ENCODE results near the gene VGF. TPM values are rescaled to one million over a fixed set of nuclear protein-coding genes. Genes with fewer than 3 reads are reported as not detected.

Gene VGF
- total and polyA plus RNA-seq, 4 donors = not detected

DNA sequence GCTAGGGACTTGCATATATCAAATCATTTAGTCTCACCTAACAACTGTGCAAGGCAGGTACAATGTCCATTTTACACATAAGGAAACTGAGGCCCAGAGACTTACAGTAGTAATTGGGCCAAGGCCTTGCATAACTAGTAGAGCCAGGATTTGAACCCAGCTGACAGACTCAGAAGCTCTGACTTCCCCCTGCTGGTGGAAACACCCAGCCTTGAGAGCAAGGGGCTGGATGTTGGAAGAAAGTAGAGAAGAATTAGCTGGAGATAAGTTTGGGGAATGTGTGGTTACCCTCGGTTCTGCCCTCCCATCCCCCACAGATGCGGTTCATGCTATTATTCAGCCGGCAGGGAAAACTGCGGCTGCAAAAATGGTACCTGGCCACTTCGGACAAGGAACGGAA lies 9.1 kb downstream of the VGF start:
- WGBS, 2 donors = 79 to 81% methylated on average over 6 of the region's 6 CpGs
- H3K4me1 ChIP-seq (ENCODE audit: control insufficient read depth in 1 of 2, insufficient read depth in 2 of 2, low read length in 2 of 2) = no peaks in the 10 kb centered on the region
- DNase-seq (no peak), ATAC-seq (ENCODE audit: low FRiP score) (no peak)
- intact Hi-C loops (cut with DNase I) = no loop called here
- no peaks in the 10 kb centered on the region for H3K27me3 ChIP-seq (ENCODE audit: control insufficient read depth in 1 of 2, insufficient read depth in 2 of 2, low read length in 1 of 2)
- no peak overlapping the region for H3K4me3 ChIP-seq (ENCODE audit: low read length in 2 of 2)
- H3K9me3 ChIP-seq (ENCODE audit: control insufficient read depth, low read length) = no peaks in the 10 kb centered on the region
- no peak overlapping the region for H3K27ac ChIP-seq (ENCODE audit: low read depth in 1 of 2, low read length in 2 of 2)
- peaks cover 2% of the 10 kb centered on the region in 2 donors for H3K36me3 ChIP-seq (ENCODE audit: control insufficient read depth in 1 of 2, insufficient read depth in 2 of 2, low read length in 1 of 2)

DNA sequence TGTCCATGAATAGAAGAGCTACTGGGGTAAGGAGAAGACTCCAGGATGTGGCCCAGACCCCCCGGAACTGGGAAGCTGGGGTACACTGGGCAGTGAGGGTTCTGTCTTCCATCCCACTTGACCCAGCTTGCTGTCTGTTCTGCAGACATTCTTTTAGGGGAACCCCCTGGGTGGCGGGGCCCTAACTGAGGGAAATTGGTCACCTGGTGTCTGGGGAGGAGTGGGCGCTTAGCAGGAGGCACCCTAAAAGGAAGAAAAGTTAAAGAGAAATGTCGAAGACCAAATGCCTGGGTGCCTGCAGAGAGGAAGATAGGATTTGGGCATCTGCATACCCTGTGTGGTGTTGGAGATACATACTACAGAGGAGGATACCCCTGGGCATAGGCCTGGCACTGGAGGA lies 10.1 kb downstream of the VGF start:
- Histone ChIP-seq H3K27ac (ENCODE audit: low read depth in 1 of 2, low read length in 2 of 2) (no peak overlapping the region), H3K4me1 (ENCODE audit: control insufficient read depth in 1 of 2, insufficient read depth in 2 of 2, low read length in 2 of 2) (no peaks in the 10 kb centered on the region), H3K4me3 (ENCODE audit: low read length in 2 of 2) (no peak overlapping the region), H3K27me3 (ENCODE audit: control insufficient read depth in 1 of 2, insufficient read depth in 2 of 2, low read length in 1 of 2) (no peaks in the 10 kb centered on the region), H3K36me3 (ENCODE audit: control insufficient read depth in 1 of 2, insufficient read depth in 2 of 2, low read length in 1 of 2) (peaks cover 2% of the 10 kb centered on the region in 2 donors), H3K9me3 (ENCODE audit: control insufficient read depth, low read length) (no peaks in the 10 kb centered on the region)
- no peak for DNase-seq
- intact Hi-C loops (cut with DNase I) = no loop called here
- ATAC-seq (ENCODE audit: low FRiP score) = no peak
- 66 to 76% methylated on average over 4 of the region's 4 CpGs for WGBS, 2 donors

DNA sequence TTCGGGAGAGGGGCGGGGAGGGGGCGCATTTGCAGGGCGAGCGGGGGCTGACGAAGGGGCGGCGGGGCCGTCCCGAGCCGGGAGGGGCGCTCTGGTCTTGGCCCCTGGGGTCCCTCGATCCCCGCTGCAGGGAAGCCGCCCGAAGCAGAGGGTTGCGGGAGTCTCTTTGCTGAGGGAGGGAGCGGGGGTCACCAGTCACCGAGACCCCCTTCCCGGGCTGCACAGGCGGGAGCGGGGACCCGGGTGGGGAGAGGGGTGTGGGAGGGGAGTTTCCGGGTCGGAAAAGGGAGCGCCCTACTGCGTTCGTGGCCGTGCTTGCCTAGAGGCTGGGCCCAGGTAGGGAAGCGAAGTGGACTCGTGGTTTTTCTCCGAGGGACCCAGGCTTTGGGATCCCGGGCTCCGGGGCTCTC lies 10.7 kb downstream of the VGF start:
- H3K4me3 ChIP-seq (ENCODE audit: low read length in 2 of 2) = peak overlapping the region; percentile 59 to 64
- WGBS, 2 donors = 0 to 1% methylated on average over 15 to 34 of the region's 34 CpGs
- intact Hi-C loops (cut with DNase I) = no loop called here

DNA sequence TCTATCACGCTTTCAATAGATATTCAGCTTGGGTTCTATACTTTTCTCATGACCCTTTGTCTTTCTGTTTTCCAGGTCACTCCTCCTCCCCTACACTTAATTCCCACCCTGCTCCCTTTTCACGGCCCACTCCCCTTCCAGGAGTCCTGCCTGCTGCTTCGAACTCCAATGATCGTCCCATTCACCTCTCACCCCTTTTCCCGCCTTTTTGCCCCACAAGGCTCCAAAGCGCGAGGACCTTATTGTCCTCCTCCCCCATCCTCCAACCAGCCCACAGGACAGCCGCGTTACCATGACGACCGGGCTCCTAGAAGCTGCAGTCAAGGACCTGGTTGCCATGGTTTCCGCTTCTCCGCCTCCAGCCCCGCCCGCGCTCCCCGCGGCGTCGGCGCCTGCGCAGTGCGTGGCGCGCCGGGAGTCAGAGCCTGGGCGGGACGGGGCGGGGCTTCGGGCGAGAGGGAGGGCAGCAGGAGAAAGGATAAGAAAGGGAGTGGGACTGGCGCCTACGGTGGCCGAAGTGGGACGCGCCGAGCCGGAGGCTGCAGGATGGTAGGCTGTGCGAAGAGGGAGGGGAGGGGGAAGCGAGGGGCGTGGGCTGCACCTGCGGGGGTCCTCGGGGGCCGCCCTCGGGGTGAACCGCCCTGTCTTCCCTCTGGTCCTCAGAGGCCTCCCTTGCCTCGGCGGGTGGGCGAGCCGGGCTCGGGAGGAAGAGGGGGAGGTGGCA lies 11.2 kb downstream of the VGF start, which contains the start of gene AP1S1:
Gene AP1S1 (plus strand): TSS at position 508 of the 724 bp plus-strand sequence. CDS start 39 bp downstream, at position 547.
- H3K4me1 ChIP-seq (ENCODE audit: control insufficient read depth in 1 of 2, insufficient read depth in 2 of 2, low read length in 2 of 2) = no peaks in the 10 kb centered on the region
- H3K27me3 ChIP-seq (ENCODE audit: control insufficient read depth in 1 of 2, insufficient read depth in 2 of 2, low read length in 1 of 2) = no peaks in the 10 kb centered on the region
- ATAC-seq (ENCODE audit: low FRiP score) (peak; percentile 95), DNase-seq (peak; percentile 96 to 98)
- intact Hi-C loops (cut with DNase I) = no loop called here
- WGBS, 2 donors = 3 to 4% methylated on average over 37 to 51 of the region's 51 CpGs
- peaks cover 2% of the 10 kb centered on the region in 2 donors for H3K36me3 ChIP-seq (ENCODE audit: control insufficient read depth in 1 of 2, insufficient read depth in 2 of 2, low read length in 1 of 2)
- no peaks in the 10 kb centered on the region for H3K9me3 ChIP-seq (ENCODE audit: control insufficient read depth, low read length)
- peak within 1 kb of the TSS; percentile 59 to 64 for H3K4me3 ChIP-seq (ENCODE audit: low read length in 2 of 2)
- no peak within 1 kb of the TSS for H3K27ac ChIP-seq (ENCODE audit: low read depth in 1 of 2, low read length in 2 of 2)

More for the DNA sequence above, 10.7 kb downstream of the VGF start:
- Histone ChIP-seq H3K27ac (ENCODE audit: low read depth in 1 of 2, low read length in 2 of 2) (no peak overlapping the region), H3K4me1 (ENCODE audit: control insufficient read depth in 1 of 2, insufficient read depth in 2 of 2, low read length in 2 of 2) (no peaks in the 10 kb centered on the region), H3K9me3 (ENCODE audit: control insufficient read depth, low read length) (no peaks in the 10 kb centered on the region), H3K36me3 (ENCODE audit: control insufficient read depth in 1 of 2, insufficient read depth in 2 of 2, low read length in 1 of 2) (peaks cover 2% of the 10 kb centered on the region in 2 donors), H3K27me3 (ENCODE audit: control insufficient read depth in 1 of 2, insufficient read depth in 2 of 2, low read length in 1 of 2) (no peaks in the 10 kb centered on the region)
- DNase-seq = peak in 1 of 2 donors; percentile 79
- peak; percentile 64 for ATAC-seq (ENCODE audit: low FRiP score)

DNA sequence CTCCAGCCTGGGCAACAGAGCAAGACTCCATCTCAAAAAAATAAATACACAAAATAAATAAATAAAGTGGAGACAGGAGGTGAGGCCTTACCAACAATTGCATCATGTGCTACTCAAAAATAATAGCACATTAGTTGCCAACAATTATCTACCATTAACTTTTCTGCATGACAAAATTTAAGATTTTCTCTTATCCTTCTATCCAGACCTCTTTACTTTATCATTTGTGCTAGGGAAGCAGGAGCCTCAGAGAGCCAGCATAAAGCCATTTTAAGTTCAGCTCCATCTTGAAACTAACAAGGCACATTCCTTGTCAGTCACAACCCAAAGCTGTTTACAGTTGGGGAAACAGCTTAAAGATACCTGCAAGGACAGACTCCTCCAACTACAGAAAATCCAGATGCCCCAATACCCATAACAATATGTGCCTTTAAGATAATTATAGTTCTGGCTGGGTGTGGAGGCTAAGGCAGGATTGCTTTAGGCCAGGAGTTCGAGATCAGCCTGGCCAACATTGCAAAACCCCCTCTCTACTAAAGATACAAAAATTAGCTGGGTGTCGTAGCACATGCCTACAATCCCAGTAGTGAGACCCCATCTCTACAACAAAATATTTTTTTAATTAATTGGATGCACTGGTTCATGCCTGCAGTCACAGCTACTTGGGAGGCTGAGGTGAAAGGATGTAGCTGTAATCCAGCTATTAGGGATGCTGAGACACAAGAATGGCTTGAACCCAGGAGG lies 13.3 kb downstream of the VGF start:
- DNase-seq = no peak
- ATAC-seq (ENCODE audit: low FRiP score) = no peak
- intact Hi-C loops (cut with DNase I) = no loop called here
- Histone ChIP-seq H3K4me3 (ENCODE audit: low read length in 2 of 2) (no peak overlapping the region), H3K27me3 (ENCODE audit: control insufficient read depth in 1 of 2, insufficient read depth in 2 of 2, low read length in 1 of 2) (no peaks in the 10 kb centered on the region), H3K27ac (ENCODE audit: low read depth in 1 of 2, low read length in 2 of 2) (no peak overlapping the region), H3K36me3 (ENCODE audit: control insufficient read depth in 1 of 2, insufficient read depth in 2 of 2, low read length in 1 of 2) (no peaks in the 10 kb centered on the region), H3K9me3 (ENCODE audit: control insufficient read depth, low read length) (no peaks in the 10 kb centered on the region), H3K4me1 (ENCODE audit: control insufficient read depth in 1 of 2, insufficient read depth in 2 of 2, low read length in 2 of 2) (no peaks in the 10 kb centered on the region)
- WGBS, 2 donors = 82% methylated on average over 2 of the region's 2 CpGs

DNA sequence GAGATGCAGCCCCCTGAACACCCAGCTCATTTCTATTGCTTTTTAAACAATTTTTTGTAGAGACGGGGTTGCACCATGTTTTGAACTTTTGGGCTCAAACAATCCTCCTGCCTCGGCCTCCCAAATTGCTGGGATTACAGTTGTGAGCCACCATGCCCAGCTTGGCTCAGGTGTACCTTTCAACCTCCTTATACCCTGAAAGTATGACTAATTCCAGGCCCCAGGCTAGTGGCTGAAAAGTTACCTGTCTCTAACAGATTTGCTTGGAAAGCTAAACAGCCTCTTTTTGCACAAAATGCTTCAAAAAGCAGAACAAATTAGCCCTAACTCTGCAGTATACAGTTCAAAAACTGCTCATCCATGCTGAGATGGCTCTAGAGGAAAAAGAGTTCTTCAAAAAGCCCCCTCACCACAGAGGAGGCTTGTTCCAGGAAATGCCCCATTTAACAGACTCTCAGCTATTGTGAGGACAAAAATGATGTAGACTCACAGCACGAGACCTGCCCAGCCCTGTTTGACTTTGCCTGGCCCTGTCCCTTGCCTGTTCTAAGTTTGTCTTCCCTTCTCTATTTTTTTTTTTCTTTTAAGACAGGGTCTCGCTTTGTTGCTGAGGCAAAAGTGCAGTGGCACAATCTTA lies 24.5 kb downstream of the VGF start:
- ATAC-seq (ENCODE audit: low FRiP score) (no peak), DNase-seq (no peak)
- WGBS, 2 donors = 87 to 93% methylated on average over 4 of the region's 4 CpGs
- Histone ChIP-seq H3K27me3 (ENCODE audit: control insufficient read depth in 1 of 2, insufficient read depth in 2 of 2, low read length in 1 of 2) (no peaks in the 10 kb centered on the region), H3K4me1 (ENCODE audit: control insufficient read depth in 1 of 2, insufficient read depth in 2 of 2, low read length in 2 of 2) (no peaks in the 10 kb centered on the region), H3K9me3 (ENCODE audit: control insufficient read depth, low read length) (no peaks in the 10 kb centered on the region), H3K36me3 (ENCODE audit: control insufficient read depth in 1 of 2, insufficient read depth in 2 of 2, low read length in 1 of 2) (peaks cover 0 to 8% of the 10 kb centered on the region in 2 donors), H3K27ac (ENCODE audit: low read depth in 1 of 2, low read length in 2 of 2) (no peak overlapping the region), H3K4me3 (ENCODE audit: low read length in 2 of 2) (no peak overlapping the region)
- intact Hi-C loops (cut with DNase I) = no loop called here

DNA sequence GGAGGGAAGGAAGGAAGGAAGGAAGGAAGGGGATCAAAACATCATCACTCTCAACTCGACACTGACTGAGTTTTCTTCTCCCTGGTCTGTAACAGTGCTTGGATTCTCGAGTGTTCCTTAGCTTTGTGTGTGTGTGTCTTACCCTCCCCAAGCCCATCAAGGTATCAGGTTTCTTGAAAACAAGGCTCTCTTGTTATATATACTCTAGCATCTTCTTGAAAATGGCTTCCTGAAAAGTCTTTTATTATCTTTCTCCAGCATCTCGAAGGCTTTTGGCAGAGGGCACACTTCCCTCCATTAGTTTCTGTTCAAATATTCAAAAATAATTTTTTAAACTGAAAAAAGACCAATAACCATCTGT lies 25.1 kb downstream of the VGF start:
- ATAC-seq (ENCODE audit: low FRiP score) (no peak), DNase-seq (no peak)
- H3K4me1 ChIP-seq (ENCODE audit: control insufficient read depth in 1 of 2, insufficient read depth in 2 of 2, low read length in 2 of 2) = no peaks in the 10 kb centered on the region
- H3K27ac ChIP-seq (ENCODE audit: low read depth in 1 of 2, low read length in 2 of 2) = no peak overlapping the region
- no peaks in the 10 kb centered on the region for H3K27me3 ChIP-seq (ENCODE audit: control insufficient read depth in 1 of 2, insufficient read depth in 2 of 2, low read length in 1 of 2)
- H3K4me3 ChIP-seq (ENCODE audit: low read length in 2 of 2) = no peak overlapping the region
- intact Hi-C loops (cut with DNase I) = no loop called here
- no peaks in the 10 kb centered on the region for H3K9me3 ChIP-seq (ENCODE audit: control insufficient read depth, low read length)
- H3K36me3 ChIP-seq (ENCODE audit: control insufficient read depth in 1 of 2, insufficient read depth in 2 of 2, low read length in 1 of 2) = peaks cover 0 to 9% of the 10 kb centered on the region in 2 donors
- 23 to 33% methylated on average over 3 of the region's 3 CpGs for WGBS, 2 donors

GRCh38 chr7:101138213-101138870 lies 27.0 kb downstream of the VGF start:
- intact Hi-C loops (cut with DNase I) = loop anchor here in 1 of 2 donors (2.0 kb wide), 2 partner anchors 44 to 54 kb away; partner anchors contain the start of gene TRIM56
- Histone ChIP-seq H3K9me3 (ENCODE audit: control insufficient read depth, low read length) (no peaks in the 10 kb centered on the region), H3K36me3 (ENCODE audit: control insufficient read depth in 1 of 2, insufficient read depth in 2 of 2, low read length in 1 of 2) (peaks cover 0 to 9% of the 10 kb centered on the region in 2 donors), H3K4me3 (ENCODE audit: low read length in 2 of 2) (no peak overlapping the region), H3K27me3 (ENCODE audit: control insufficient read depth in 1 of 2, insufficient read depth in 2 of 2, low read length in 1 of 2) (no peaks in the 10 kb centered on the region), H3K4me1 (ENCODE audit: control insufficient read depth in 1 of 2, insufficient read depth in 2 of 2, low read length in 2 of 2) (no peaks in the 10 kb centered on the region), H3K27ac (ENCODE audit: low read depth in 1 of 2, low read length in 2 of 2) (peak overlapping the region in 1 of 2 donors; percentile 65)
- DNase-seq (peak; percentile 91 to 93), ATAC-seq (ENCODE audit: low FRiP score) (peak; percentile 91)
- WGBS, 2 donors = 7 to 8% methylated on average over 16 of the region's 16 CpGs

All from aorta (tissue), 5 donors.